Sigmoid colon (tissue), 7 donors: ENCODE results near the gene COX6B2. TPM values are rescaled to one million over a fixed set of nuclear protein-coding genes. Genes with fewer than 3 reads are reported as not detected.

Experiments
- DNase-seq: peaks from one replicate; pipeline ENCODE4 v3.0.0-alpha.2; 2019
- H3K27ac ChIP-seq, 4 donors: fragments of 200-600 bp; sonication (generic); one replicate each; pipeline ENCODE4 v1.5.1; 2016 to 2019; ENCODE audit warnings: mild to moderate bottlenecking in 1 of 4
- H3K27me3 ChIP-seq, 3 donors: fragments of 200-600 bp; sonication (generic); one replicate each; pipeline ENCODE4 v1.5.1; 2019; ENCODE audit warnings: mild to moderate bottlenecking in 1 of 3
- H3K36me3 ChIP-seq, 4 donors: fragments of 200-600 bp; sonication (generic); one replicate each; pipeline ENCODE4 v1.5.1; 2016 to 2019
- H3K4me1 ChIP-seq, 4 donors: fragments of 200-600 bp; sonication (generic); one replicate each; pipeline ENCODE4 v1.5.1; 2017 to 2019
- H3K4me3 ChIP-seq, 4 donors: fragments of 200-600 bp; sonication (generic); one replicate each; pipeline ENCODE4 v1.5.1; 2017 to 2019; ENCODE audit warnings: mild to moderate bottlenecking in 2 of 4, moderate library complexity in 1 of 4
- H3K9me3 ChIP-seq, 4 donors: fragments of 200-600 bp in 3 of 4; sonication (generic) in 3 of 4; one replicate each; pipeline versions ENCODE4 v1.5.1 to v1.6.1; 2013 to 2019
- CTCF ChIP-seq, 4 experiments: fragments of 450-650 bp in 3 of 4; fragments of 200-600 bp in 1 of 4; IDR thresholded peaks; one replicate each; pipeline ENCODE4 v1.5.1; 2016 to 2019; ENCODE audit warnings: antibody characterized with exemption in 4 of 4, mild to moderate bottlenecking in 3 of 4, moderate library complexity in 2 of 4
- EP300 ChIP-seq, 4 donors: sonication (generic); formaldehyde crosslinking; IDR thresholded peaks; one replicate each; pipeline ENCODE4 v1.6.1; 2017; ENCODE audit warnings: antibody characterized with exemption in 4 of 4
- POLR2A ChIP-seq, 2 donors: fragments of 450-650 bp; IDR thresholded peaks; one replicate each; pipeline ENCODE4 v1.6.1; 2016; ENCODE audit warnings: antibody characterized with exemption in 2 of 2, mild to moderate bottlenecking in 2 of 2, moderate library complexity in 2 of 2
- POLR2AphosphoS5 ChIP-seq, 4 donors: sonication (generic); formaldehyde crosslinking; IDR thresholded peaks; one replicate each; pipeline ENCODE4 v1.6.1; 2017; ENCODE audit warnings: antibody characterized with exemption in 4 of 4
- WGBS, 2 donors: extraction: QIAGEN DNeasy Blood & Tissue Kit; methylation state at CpG; one replicate each; pipeline ENCODE4 v1.1.7; 2013; 5-methylcytosine and 5-hydroxymethylcytosine counted together
- intact Hi-C: fragments of 100-400 bp; cut with DNase I; formaldehyde crosslinking; loops from one replicate; pipeline ENCODE4 v1.15.1; 2023
- polyA plus RNA-seq, 3 donors: library from polyadenylated mRNA; stranded (reverse); fragments of 200-250 nt; gene quantifications; one replicate each; pipeline ENCODE4 v1.2.3, GENCODE V29; 2013
- total RNA-seq, 4 donors: library from RNA; depleted of rRNA; stranded (reverse); fragments of >200 nt; gene quantifications; one replicate each; pipeline ENCODE4 v1.1.0, GENCODE V29; 2016
- donor health status: healthy with polysubstance abuse.
- donor health status: Bipolar disorder and iron deficiency.
- donor health status: healthy.

Gene COX6B2
- total and polyA plus RNA-seq, 7 donors = 0.16 to 3.8 (median 0.99) TPM; not detected in 3

- 82% methylated on average over 12 of the region's 12 CpGs for WGBS, 2 donors
- DNase-seq = no peak
Observed at GRCh38 chr19:55398200-55398925, 43.8 kb upstream of the COX6B2 start.

DNA sequence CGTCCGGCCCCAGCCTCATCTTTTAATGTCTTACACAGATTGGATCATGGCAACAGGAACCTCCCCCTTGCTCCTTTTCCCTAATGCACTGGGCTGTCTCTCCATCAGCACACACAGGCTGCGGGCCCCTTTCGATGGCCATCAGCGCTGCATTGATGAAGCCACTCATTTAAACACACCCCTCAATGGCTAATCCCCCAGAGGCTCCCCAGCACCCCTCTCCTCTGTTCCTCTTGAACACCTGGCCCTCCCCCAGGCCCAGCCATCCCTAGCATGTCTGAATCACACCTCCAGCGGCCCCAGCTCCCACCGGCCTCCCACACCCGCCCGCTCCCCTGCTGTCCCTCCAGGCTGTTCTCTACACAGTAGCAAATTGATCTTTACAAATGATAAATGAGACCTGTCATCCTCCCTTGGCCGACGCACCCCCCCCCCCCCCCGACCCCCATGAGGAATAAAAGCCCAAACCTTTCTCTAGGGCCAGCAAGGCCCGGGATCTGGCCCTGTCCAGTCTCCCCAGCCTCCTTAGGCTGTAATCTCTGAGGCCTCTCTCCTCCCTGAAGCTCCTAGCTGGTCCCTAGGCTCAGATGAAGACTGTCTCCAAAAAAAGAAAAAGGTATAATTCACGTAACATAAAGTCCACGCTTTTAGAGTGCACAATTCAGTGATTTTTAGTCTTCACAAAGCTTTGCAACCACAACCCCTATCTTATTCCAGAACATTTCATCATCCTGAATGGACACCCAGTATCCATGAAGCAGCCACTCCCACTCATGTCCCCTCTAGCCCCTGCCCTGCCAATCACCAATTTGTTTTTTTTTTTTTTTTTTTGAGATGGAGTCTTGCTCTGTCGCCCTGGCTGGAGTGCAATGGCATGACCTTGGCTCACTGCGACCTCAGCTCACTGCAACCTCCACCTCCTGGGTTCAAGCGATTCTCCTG is 38.6 kb upstream of the COX6B2 start:
- intact Hi-C loops = no loop called here
- 79 to 88% methylated on average over 18 of the region's 18 CpGs for WGBS, 2 donors
- Histone ChIP-seq H3K27me3 (no peaks in the 10 kb centered on the region), H3K4me3 (no peak overlapping the region), H3K36me3 (peaks cover 9 to 30% (median 9%) of the 10 kb centered on the region in 4 donors), H3K27ac (no peak overlapping the region), H3K4me1 (peaks cover 0 to 23% (median 20%) of the 10 kb centered on the region in 4 donors), H3K9me3 (no peaks in the 10 kb centered on the region)
- TF ChIP-seq POLR2AphosphoS5 (IDR thresholded peaks at IDR 0.05) = no peak
- DNase-seq = no peak

More at GRCh38 chr19:55398200-55398925, 43.8 kb upstream of the COX6B2 start:
- Histone ChIP-seq H3K27me3 (no peaks in the 10 kb centered on the region), H3K36me3 (peaks cover 17 to 36% (median 24%) of the 10 kb centered on the region in 4 donors), H3K9me3 (no peaks in the 10 kb centered on the region), H3K4me1 (no peaks in the 10 kb centered on the region), H3K4me3 (no peak overlapping the region), H3K27ac (no peak overlapping the region)
- intact Hi-C loops = no loop called here
- TF ChIP-seq POLR2A (IDR thresholded peaks at IDR 0.05) (no peak), POLR2AphosphoS5 (IDR thresholded peaks at IDR 0.05) (no peak)

GRCh38 chr19:55391702-55392615 is 37.4 kb upstream of the COX6B2 start:
- no peak for TF ChIP-seq CTCF (IDR thresholded peaks at IDR 0.05)
- TF ChIP-seq EP300 (IDR thresholded peaks at IDR 0.05) = no peak
- no peak for TF ChIP-seq POLR2A (IDR thresholded peaks at IDR 0.05)
- no peak for TF ChIP-seq POLR2AphosphoS5 (IDR thresholded peaks at IDR 0.05)
- Histone ChIP-seq H3K27me3 (no peaks in the 10 kb centered on the region), H3K9me3 (no peaks in the 10 kb centered on the region), H3K36me3 (peaks cover 16 to 38% (median 18%) of the 10 kb centered on the region in 4 donors), H3K4me3 (no peak overlapping the region), H3K4me1 (peaks cover 0 to 34% (median 31%) of the 10 kb centered on the region in 4 donors), H3K27ac (no peak overlapping the region)
- intact Hi-C loops = no loop called here
- DNase-seq = no peak
- WGBS, 2 donors = 85 to 87% methylated on average over 18 of the region's 18 CpGs

DNA sequence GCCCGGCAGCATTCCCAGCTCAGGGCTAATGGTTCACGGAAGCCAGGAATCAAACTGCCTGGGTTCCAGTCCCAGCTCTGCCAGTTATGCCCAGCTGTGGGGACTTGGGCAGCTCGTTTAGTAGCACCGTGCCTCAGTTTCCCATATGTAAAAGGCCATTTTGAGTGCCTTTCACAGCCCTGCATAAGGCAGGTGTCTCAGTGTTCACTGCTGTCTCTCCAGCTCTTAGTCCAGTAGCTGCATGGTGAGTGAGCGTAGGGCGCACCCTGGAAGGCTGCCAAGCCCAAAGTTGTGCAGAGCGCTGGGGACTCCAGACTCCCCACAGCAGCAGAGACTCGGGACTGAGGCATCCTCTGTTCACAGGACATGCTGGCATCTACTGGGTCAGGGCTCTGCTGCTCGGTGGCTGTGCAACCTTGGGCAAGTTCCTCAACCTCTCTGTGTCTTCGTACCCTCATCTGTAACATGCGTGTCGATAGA is 36.7 kb upstream of the COX6B2 start:
- 84 to 86% methylated on average over 12 of the region's 12 CpGs for WGBS, 2 donors
- TF ChIP-seq POLR2AphosphoS5 (IDR thresholded peaks at IDR 0.05) (no peak), POLR2A (IDR thresholded peaks at IDR 0.05) (no peak), EP300 (IDR thresholded peaks at IDR 0.05) (no peak), CTCF (IDR thresholded peaks at IDR 0.05) (no peak)
- no peak overlapping the region for H3K4me3 ChIP-seq
- H3K9me3 ChIP-seq = no peaks in the 10 kb centered on the region
- no peak for DNase-seq
- H3K36me3 ChIP-seq = peaks cover 17 to 38% (median 18%) of the 10 kb centered on the region in 4 donors
- H3K27me3 ChIP-seq = no peaks in the 10 kb centered on the region
- peaks cover 0 to 42% (median 37%) of the 10 kb centered on the region in 4 donors for H3K4me1 ChIP-seq
- intact Hi-C loops = no loop called here
- peak overlapping the region in 1 of 4 donors; percentile 11 for H3K27ac ChIP-seq

GRCh38 chr19:55390461-55390880 is 36.0 kb upstream of the COX6B2 start:
- no peak for DNase-seq
- no peaks in the 10 kb centered on the region for H3K27me3 ChIP-seq
- H3K27ac ChIP-seq = peak overlapping the region in 1 of 4 donors; percentile 11
- H3K36me3 ChIP-seq = peaks cover 17 to 38% (median 18%) of the 10 kb centered on the region in 4 donors
- 77 to 82% methylated on average over 7 of the region's 7 CpGs for WGBS, 2 donors
- peaks cover 0 to 43% (median 37%) of the 10 kb centered on the region in 4 donors for H3K4me1 ChIP-seq
- H3K4me3 ChIP-seq = no peak overlapping the region
- intact Hi-C loops = no loop called here
- H3K9me3 ChIP-seq = no peaks in the 10 kb centered on the region
- TF ChIP-seq EP300 (IDR thresholded peaks at IDR 0.05) (no peak), CTCF (IDR thresholded peaks at IDR 0.05) (no peak), POLR2A (IDR thresholded peaks at IDR 0.05) (no peak), POLR2AphosphoS5 (IDR thresholded peaks at IDR 0.05) (no peak)
